ENCODE data around the gene SEMG2.

Gene SEMG2

DNA sequence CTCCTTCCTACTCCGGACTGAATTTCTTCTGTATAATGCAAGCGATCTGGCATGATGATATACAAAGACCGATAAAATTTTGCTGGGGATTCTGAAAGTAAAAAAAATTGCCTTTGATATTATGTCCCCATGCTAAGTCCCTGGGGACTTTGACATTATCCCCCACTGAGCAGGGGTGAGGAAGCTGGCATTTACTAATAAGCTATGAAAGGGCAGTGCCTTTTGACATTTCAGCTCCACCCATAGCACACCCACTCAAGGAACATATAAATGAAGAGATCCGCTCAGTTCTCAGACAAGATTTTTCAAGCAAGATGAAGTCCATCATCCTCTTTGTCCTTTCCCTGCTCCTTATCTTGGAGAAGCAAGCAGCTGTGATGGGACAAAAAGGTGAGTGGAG lies at the start of gene SEMG2:
SEMG2 (plus strand) TSS at position 298 of the 400 bp plus-strand sequence; CDS start at position 315, 17 bp downstream.
- H3K4me3 Mint-ChIP-seq = no peak within 1 kb of the TSS
- H3K27ac Mint-ChIP-seq = no peak within 1 kb of the TSS
- peaks cover 50 to 63% of the 10 kb centered on the region in 2 donors for H3K27me3 Mint-ChIP-seq
- ATAC-seq (replicated peaks) (peak; percentile 66 to 80), DNase-seq (no peak)
- H3K36me3 Mint-ChIP-seq = no peaks in the 10 kb centered on the region
- peaks cover 4 to 6% of the 10 kb centered on the region in 2 donors for H3K4me1 Mint-ChIP-seq
- peaks cover 0 to 4% of the 10 kb centered on the region in 2 donors for H3K9me3 Mint-ChIP-seq

DNA sequence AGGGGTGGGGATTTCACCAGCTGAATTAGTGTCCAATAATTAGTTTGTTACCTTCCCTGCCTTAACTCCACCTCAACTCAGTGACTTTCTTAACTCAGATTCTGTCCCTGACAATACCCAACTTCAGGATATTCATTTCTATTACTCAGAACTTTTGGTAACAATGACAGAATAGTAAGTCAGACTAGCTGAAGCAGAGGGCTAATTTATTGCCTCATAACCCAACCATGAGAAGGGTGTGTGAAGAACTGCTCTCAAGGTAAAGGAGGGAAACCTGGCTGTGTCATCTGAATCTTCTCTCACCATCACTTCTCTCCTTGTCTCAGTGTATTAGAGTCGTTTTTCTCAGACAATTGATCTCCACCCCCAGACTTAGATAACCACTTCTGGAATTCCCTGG lies 47.7 kb upstream of the SEMG2 start:
- Mint-ChIP-seq H3K27me3 (peaks cover 25 to 35% of the 10 kb centered on the region in 2 donors), H3K4me1 (no peaks in the 10 kb centered on the region), H3K4me3 (no peak overlapping the region), H3K27ac (no peak overlapping the region), H3K36me3 (no peaks in the 10 kb centered on the region), H3K9me3 (peaks cover 0 to 7% of the 10 kb centered on the region in 2 donors)
- DNase-seq (no peak), ATAC-seq (replicated peaks) (no peak)

DNA sequence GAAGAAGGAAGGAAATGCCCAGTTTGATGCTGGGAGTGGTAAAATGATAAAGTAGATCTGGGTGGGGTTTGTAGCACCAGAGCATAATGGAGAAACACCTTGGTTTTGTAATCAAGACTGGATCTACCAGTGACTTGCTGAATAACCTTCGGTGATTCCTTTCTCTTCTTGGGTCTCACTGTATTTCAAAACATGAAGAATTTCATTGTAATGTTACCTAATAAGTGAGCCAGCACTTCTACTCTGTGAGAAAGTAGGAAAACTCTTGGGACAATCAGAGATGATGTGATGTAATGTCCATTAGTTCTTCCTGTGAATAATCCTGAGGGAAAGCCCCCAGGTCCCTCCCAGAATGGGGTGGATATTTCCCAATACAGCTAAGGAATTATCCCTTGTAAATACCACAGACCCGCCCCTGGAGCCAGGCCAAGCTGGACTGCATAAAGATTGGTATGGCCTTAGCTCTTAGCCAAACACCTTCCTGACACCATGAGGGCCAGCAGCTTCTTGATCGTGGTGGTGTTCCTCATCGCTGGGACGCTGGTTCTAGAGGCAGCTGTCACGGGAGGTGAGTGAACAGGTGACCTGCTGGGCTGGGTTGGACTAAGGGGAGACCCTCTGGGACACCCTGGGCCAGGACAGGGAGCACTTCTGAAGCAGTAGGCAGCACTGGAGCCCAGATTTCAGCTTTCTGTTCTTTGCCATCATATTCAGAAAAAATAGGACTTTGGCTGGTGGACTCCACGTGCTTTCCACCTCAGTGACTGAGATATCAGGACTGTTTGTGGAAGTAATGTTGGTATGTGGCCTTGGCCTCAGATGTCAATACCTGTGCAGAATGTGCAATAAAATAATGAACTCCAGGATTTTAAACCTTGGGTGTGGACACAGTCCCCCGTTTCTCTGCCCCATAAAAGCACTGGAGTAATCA lies 46.5 kb upstream of the SEMG2 start, which contains the start of gene PI3:
PI3 (plus strand) TSS at position 469 of the 931 bp plus-strand sequence; CDS start at position 490, 21 bp downstream.
- Mint-ChIP-seq H3K27ac (no peak within 1 kb of the TSS), H3K27me3 (peaks cover 25 to 45% of the 10 kb centered on the region in 2 donors), H3K4me3 (no peak within 1 kb of the TSS), H3K9me3 (peaks cover 0 to 6% of the 10 kb centered on the region in 2 donors), H3K4me1 (no peaks in the 10 kb centered on the region), H3K36me3 (no peaks in the 10 kb centered on the region)
- DNase-seq (no peak), ATAC-seq (replicated peaks) (no peak)

DNA sequence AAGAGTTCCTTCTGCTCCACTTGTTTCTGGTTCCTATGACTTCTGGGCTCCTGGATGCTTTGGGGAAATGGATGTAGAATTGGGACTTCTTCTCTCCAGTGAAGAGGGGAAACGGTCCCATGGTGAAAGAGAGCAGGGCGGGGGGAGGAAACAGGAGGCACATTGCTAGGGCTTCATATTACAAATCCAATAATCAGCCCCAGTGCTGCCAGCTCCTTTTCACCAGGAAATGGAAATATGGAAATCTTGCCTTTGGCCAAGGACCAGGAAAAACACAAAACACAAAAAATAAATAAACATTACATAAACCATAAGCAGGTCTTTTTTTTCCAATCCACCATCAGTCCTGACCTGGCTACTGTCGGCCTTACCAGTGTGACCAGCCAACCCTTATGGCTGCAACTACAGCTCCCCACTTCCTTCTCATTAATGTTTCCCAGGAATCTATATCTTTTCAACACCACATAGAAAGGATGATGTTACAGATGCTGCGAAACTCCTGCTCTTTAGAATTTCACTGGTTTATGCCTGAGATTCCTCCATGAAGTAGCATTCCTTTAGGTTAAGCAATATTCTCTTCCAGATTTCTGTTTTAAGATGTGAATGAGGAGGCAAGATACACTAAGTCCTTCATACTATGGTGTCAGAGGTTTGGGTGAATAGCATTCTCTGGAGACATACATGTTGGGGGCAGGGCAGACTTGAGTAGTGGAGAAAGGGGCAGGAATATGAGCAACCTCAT lies 44.5 kb upstream of the SEMG2 start:
- no peaks in the 10 kb centered on the region for H3K4me1 Mint-ChIP-seq
- ATAC-seq (replicated peaks) = no peak
- no peaks in the 10 kb centered on the region for H3K9me3 Mint-ChIP-seq
- H3K27ac Mint-ChIP-seq = no peak overlapping the region
- peaks cover 17 to 39% of the 10 kb centered on the region in 2 donors for H3K27me3 Mint-ChIP-seq
- no peak for DNase-seq
- no peaks in the 10 kb centered on the region for H3K36me3 Mint-ChIP-seq
- no peak overlapping the region for H3K4me3 Mint-ChIP-seq

- Mint-ChIP-seq H3K4me1 (no peaks in the 10 kb centered on the region), H3K9me3 (no peaks in the 10 kb centered on the region), H3K27ac (no peak overlapping the region), H3K36me3 (no peaks in the 10 kb centered on the region), H3K4me3 (no peak overlapping the region), H3K27me3 (peaks cover 17 to 33% of the 10 kb centered on the region in 2 donors)
- no peak for DNase-seq
- ATAC-seq (replicated peaks) = no peak
These were observed 42.0 kb upstream of the SEMG2 start for GRCh38 chr20:45179166-45179565.

DNA sequence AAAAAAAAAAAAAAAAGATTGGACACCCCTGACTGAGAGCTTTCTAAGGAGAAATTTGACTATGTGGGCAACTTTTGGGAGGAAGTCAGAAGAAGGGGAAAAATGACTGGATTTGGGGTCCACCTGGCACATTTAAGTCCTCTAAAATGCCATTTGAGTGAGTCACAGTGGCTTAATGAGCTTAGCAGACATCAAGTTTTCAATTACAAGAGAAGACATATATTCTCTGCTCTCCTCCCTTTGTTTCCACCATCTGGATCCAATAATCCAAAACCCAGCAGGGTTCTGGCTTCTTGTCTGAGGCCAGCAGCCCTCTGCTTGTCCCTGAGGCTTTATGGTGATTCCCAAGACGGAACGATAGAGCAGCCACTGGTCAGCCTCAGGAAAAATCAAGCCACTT lies 39.5 kb upstream of the SEMG2 start:
- no peaks in the 10 kb centered on the region for H3K9me3 Mint-ChIP-seq
- H3K27ac Mint-ChIP-seq = no peak overlapping the region
- H3K36me3 Mint-ChIP-seq = no peaks in the 10 kb centered on the region
- H3K27me3 Mint-ChIP-seq = peaks cover 12 to 29% of the 10 kb centered on the region in 2 donors
- H3K4me1 Mint-ChIP-seq = no peaks in the 10 kb centered on the region
- no peak for DNase-seq
- no peak overlapping the region for H3K4me3 Mint-ChIP-seq
- no peak for ATAC-seq (replicated peaks)

DNA sequence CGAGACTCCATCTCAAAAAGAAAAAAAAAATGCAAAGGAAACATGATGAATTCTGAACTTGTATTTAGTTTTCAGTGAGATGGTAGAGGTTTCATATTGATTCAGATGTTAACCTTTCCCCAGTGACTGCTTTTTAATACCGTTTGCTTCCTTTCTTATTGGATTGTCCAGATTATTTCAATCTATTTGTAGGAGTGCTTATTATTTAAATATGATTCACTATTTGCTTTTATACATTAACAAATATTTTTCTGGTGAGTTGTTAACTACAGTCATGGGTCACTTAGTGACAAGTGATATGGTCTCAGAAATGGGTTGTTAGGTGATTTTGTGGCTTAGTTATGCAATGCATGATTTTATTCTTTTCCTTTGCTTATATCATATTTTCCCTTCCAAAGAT lies 38.1 kb upstream of the SEMG2 start:
- peaks cover 8 to 20% of the 10 kb centered on the region in 2 donors for H3K27me3 Mint-ChIP-seq
- H3K9me3 Mint-ChIP-seq = no peaks in the 10 kb centered on the region
- no peak for DNase-seq
- H3K27ac Mint-ChIP-seq = no peak overlapping the region
- no peak for ATAC-seq (replicated peaks)
- H3K4me3 Mint-ChIP-seq = no peak overlapping the region
- no peaks in the 10 kb centered on the region for H3K36me3 Mint-ChIP-seq
- H3K4me1 Mint-ChIP-seq = no peaks in the 10 kb centered on the region

DNA sequence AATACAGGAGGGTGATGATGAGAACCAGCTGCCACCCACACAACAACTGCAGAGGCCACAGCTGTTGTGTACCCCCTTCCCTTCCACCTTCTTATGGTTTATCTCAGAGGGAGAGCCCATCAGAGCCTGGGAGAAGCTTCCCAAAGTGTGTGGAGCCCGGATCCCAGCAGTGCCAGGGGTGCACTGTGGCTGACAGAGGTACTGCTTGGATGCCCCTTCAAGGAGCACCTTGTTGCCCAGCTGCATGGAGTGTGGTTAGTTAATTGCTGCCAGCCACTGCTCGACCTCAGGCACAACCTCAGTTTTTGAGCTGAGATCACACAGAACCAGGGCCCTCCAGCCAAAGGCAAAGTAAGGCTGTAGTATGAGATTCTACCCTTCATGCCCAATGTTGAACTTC lies 33.5 kb upstream of the SEMG2 start:
- Mint-ChIP-seq H3K27me3 (peaks cover 21 to 24% of the 10 kb centered on the region in 2 donors), H3K4me1 (no peaks in the 10 kb centered on the region), H3K4me3 (no peak overlapping the region), H3K36me3 (no peaks in the 10 kb centered on the region), H3K9me3 (no peaks in the 10 kb centered on the region), H3K27ac (no peak overlapping the region)
- DNase-seq (no peak), ATAC-seq (replicated peaks) (no peak)

DNA sequence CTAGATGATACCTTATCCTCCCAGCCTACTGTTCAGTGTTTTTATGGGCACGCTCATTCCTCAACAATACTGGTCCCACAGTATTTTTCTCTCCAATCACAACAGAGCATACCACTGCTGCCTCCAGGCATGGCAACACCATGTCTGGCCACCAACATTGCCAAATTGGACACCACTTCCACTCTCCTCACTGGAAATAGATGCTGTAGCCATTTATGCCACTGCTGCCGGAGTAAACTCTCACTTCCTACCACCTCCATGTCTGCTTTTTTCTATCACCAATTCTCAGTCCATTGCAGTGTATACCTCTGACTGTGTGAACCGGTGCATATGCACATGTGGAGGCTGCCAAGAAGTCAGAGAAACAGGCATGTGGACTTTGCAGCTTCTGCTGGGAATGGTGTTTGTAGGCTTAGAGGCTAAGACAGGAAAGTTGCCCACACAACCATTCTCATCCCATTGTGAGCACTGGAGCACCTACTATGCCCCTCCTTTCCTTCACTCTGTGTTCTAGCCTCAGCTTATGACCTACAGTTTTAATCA lies 32.0 kb upstream of the SEMG2 start:
- no peak overlapping the region for H3K4me3 Mint-ChIP-seq
- no peaks in the 10 kb centered on the region for H3K9me3 Mint-ChIP-seq
- no peaks in the 10 kb centered on the region for H3K4me1 Mint-ChIP-seq
- DNase-seq (no peak), ATAC-seq (replicated peaks) (no peak)
- no peaks in the 10 kb centered on the region for H3K36me3 Mint-ChIP-seq
- H3K27ac Mint-ChIP-seq = no peak overlapping the region
- peaks cover 21 to 32% of the 10 kb centered on the region in 2 donors for H3K27me3 Mint-ChIP-seq

DNA sequence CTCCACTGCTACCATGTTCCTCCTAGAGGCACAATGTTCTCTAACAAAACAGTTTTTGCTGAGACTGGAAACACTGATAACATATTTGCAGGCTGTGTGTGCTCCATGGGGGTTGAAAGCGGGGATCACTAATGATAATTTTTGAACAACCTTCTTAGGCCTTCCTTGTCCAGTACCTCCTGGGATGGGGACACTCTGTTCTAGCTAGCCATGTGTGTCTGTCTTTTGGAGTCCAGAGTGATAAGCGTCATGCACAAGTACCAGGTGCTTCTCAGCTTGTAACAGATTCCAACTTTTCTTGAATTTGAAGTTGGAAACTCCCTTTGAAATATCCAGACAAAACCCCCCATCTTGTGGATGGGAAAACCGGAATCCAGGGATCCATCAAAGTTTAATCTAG lies 31.3 kb upstream of the SEMG2 start:
- Mint-ChIP-seq H3K4me3 (no peak overlapping the region), H3K36me3 (no peaks in the 10 kb centered on the region), H3K4me1 (no peaks in the 10 kb centered on the region), H3K27ac (no peak overlapping the region), H3K27me3 (peaks cover 14 to 34% of the 10 kb centered on the region in 2 donors), H3K9me3 (no peaks in the 10 kb centered on the region)
- DNase-seq = no peak
- ATAC-seq (replicated peaks) = no peak

DNA sequence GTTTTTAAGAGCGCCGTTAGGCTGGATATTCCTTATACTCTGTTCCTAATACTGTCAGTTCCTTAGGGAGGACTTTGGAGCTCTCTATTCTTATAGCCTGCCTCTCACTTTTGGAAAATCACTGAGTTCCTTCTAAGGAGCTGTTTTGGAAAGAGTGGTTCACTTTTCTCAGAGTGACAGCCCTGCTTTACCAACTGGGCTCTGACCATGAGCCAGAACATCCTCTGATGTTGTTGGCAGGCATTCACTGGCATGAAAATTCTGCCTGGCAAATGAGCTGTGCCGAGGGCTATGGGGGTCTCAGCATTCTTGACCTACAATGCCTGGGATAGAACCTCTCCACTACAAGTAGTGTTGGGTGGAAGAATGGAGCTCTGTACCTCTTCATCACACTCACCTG lies 29.2 kb upstream of the SEMG2 start:
- no peak overlapping the region for H3K4me3 Mint-ChIP-seq

GRCh38 chr20:45193331-45193730 lies 27.8 kb upstream of the SEMG2 start:
- DNase-seq = no peak
- Mint-ChIP-seq H3K36me3 (no peaks in the 10 kb centered on the region), H3K9me3 (no peaks in the 10 kb centered on the region), H3K27ac (no peak overlapping the region), H3K27me3 (peaks cover 19 to 38% of the 10 kb centered on the region in 2 donors), H3K4me1 (no peaks in the 10 kb centered on the region), H3K4me3 (no peak overlapping the region)
- ATAC-seq (replicated peaks) = no peak

More for the DNA sequence above, 29.2 kb upstream of the SEMG2 start:
- ATAC-seq (replicated peaks) (no peak), DNase-seq (no peak)
- Mint-ChIP-seq H3K4me1 (no peaks in the 10 kb centered on the region), H3K27me3 (peaks cover 13 to 29% of the 10 kb centered on the region in 2 donors), H3K9me3 (no peaks in the 10 kb centered on the region), H3K36me3 (no peaks in the 10 kb centered on the region), H3K27ac (no peak overlapping the region)

- Mint-ChIP-seq H3K27ac (no peak within 1 kb of the TSS), H3K27me3 (peaks cover 51 to 84% of the 10 kb centered on the region in 2 donors)
These were observed 14.4 kb upstream of the SEMG2 start, which contains the start of gene SEMG1 for GRCh38 chr20:45206725-45207124. Gene SEMG1, plus strand, starts transcription at chr20:45207033. Its CDS starts 21 bp downstream, at chr20:45207054.

GRCh38 chr20:45209924-45210323 lies 11.2 kb upstream of the SEMG2 start:
- Mint-ChIP-seq H3K27me3 (peaks cover 59 to 75% of the 10 kb centered on the region in 2 donors), H3K36me3 (no peaks in the 10 kb centered on the region), H3K9me3 (no peaks in the 10 kb centered on the region), H3K4me3 (no peak overlapping the region), H3K27ac (no peak overlapping the region), H3K4me1 (no peaks in the 10 kb centered on the region)
- no peak for ATAC-seq (replicated peaks)
- no peak for DNase-seq

More at GRCh38 chr20:45206725-45207124, 14.4 kb upstream of the SEMG2 start, which contains the start of gene SEMG1:
- Mint-ChIP-seq H3K4me1 (no peaks in the 10 kb centered on the region), H3K4me3 (no peak within 1 kb of the TSS), H3K9me3 (peaks cover 5 to 6% of the 10 kb centered on the region in 2 donors), H3K36me3 (no peaks in the 10 kb centered on the region)
- no peak for ATAC-seq (replicated peaks)
- DNase-seq = no peak
